ENCODE data around the gene MED13L. TPM values are rescaled to one million over a fixed set of nuclear protein-coding genes. Genes with fewer than 3 reads are reported as not detected.
"Not testable (repeated sequence)": the region's sequence is repeated elsewhere in the genome, so short reads cannot be mapped to it uniquely, and the experiment has no call there.

Gene MED13L
- polyA plus RNA-seq, 4 donors, result 9.8 to 74.0 (median 14.3) TPM

DNA sequence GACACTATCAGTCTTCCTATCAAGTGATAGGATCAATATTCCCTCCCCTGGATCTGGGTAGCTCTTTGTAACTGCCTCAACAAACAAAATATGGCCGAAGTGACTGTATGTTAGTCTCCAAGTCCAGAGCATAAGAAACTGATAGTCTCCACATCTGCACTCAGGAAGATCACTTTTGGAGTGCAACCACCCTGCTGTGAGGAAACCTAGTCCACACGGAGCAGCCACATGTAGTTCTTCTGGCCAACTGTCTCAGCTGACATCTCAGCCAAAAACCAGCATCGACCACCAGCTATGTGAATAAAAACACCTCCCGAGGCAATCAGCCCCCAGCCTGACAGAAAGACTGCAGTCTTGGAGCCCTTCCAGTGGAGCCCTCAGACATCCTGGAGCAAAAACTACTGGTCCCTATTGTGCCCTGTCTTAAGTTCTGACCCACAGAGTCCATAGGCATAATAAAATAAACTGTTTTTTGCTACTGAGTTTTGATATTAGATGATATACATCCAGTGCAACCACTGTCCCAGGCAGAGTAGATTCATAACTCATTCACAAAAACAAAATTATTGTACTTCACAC lies 143.8 kb downstream of the MED13L start:
- WGBS, 3 donors, result 53 to 76% (median 74%) methylated on average over 4 of the region's 4 CpGs
- Histone ChIP-seq H3K36me3 (ENCODE audit: control insufficient read depth in 3 of 3, insufficient read depth in 2 of 3, low read depth in 1 of 3, low read length in 3 of 3) (no peaks in the 10 kb centered on the region), H3K27ac (ENCODE audit: low read depth in 1 of 3, low read length in 2 of 3) (no peak overlapping the region), H3K4me1 (ENCODE audit: control insufficient read depth in 3 of 3, insufficient read depth in 2 of 3, low read depth in 1 of 3, low read length in 2 of 3) (peaks cover 0 to 3% (median 2%) of the 10 kb centered on the region in 3 donors), H3K27me3 (ENCODE audit: control insufficient read depth in 3 of 3, insufficient read depth in 3 of 3, low read length in 3 of 3) (no peaks in the 10 kb centered on the region), H3K9me3 (ENCODE audit: control insufficient read depth in 2 of 2, insufficient read depth in 1 of 2, low read depth in 1 of 2, low read length in 1 of 2) (no peaks in the 10 kb centered on the region), H3K4me3 (ENCODE audit: low read depth in 1 of 3, low read length in 3 of 3) (no peak overlapping the region)
- FAIRE-seq (no peak), DNase-seq (no peak)

GRCh38 chr12:116133149-116133548 lies 144.3 kb downstream of the MED13L start:
- H3K36me3 ChIP-seq (ENCODE audit: control insufficient read depth in 3 of 3, insufficient read depth in 2 of 3, low read depth in 1 of 3, low read length in 3 of 3), result no peaks in the 10 kb centered on the region
- H3K9me3 ChIP-seq (ENCODE audit: control insufficient read depth in 2 of 2, insufficient read depth in 1 of 2, low read depth in 1 of 2, low read length in 1 of 2), result no peaks in the 10 kb centered on the region
- FAIRE-seq (no peak), DNase-seq (no peak)
- peaks cover 0 to 3% (median 2%) of the 10 kb centered on the region in 3 donors for H3K4me1 ChIP-seq (ENCODE audit: control insufficient read depth in 3 of 3, insufficient read depth in 2 of 3, low read depth in 1 of 3, low read length in 2 of 3)
- H3K4me3 ChIP-seq (ENCODE audit: low read depth in 1 of 3, low read length in 3 of 3), result no peak overlapping the region
- no peaks in the 10 kb centered on the region for H3K27me3 ChIP-seq (ENCODE audit: control insufficient read depth in 3 of 3, insufficient read depth in 3 of 3, low read length in 3 of 3)
- H3K27ac ChIP-seq (ENCODE audit: low read depth in 1 of 3, low read length in 2 of 3), result no peak overlapping the region
- WGBS, 3 donors, result 68 to 81% (median 69%) methylated on average over 2 of the region's 2 CpGs

- not testable (repeated sequence) for H3K27me3 ChIP-seq (ENCODE audit: control insufficient read depth in 3 of 3, insufficient read depth in 3 of 3, low read length in 3 of 3); DNase-seq; H3K27ac ChIP-seq (ENCODE audit: low read depth in 1 of 3, low read length in 2 of 3); H3K4me3 ChIP-seq (ENCODE audit: low read depth in 1 of 3, low read length in 3 of 3); H3K36me3 ChIP-seq (ENCODE audit: control insufficient read depth in 3 of 3, insufficient read depth in 2 of 3, low read depth in 1 of 3, low read length in 3 of 3); FAIRE-seq; H3K4me1 ChIP-seq (ENCODE audit: control insufficient read depth in 3 of 3, insufficient read depth in 2 of 3, low read depth in 1 of 3, low read length in 2 of 3); H3K9me3 ChIP-seq (ENCODE audit: control insufficient read depth in 2 of 2, insufficient read depth in 1 of 2, low read depth in 1 of 2, low read length in 1 of 2)
- 96 to 98% (median 96%) methylated on average over 10 of the region's 10 CpGs for WGBS, 3 donors
These were observed 145.5 kb downstream of the MED13L start for GRCh38 chr12:116131987-116132386.

GRCh38 chr12:116131176-116131575 lies 146.3 kb downstream of the MED13L start:
- H3K4me1 ChIP-seq (ENCODE audit: control insufficient read depth in 3 of 3, insufficient read depth in 2 of 3, low read depth in 1 of 3, low read length in 2 of 3), result peaks cover 0 to 3% (median 3%) of the 10 kb centered on the region in 3 donors
- 88 to 92% (median 88%) methylated on average over 3 of the region's 3 CpGs for WGBS, 3 donors

GRCh38 chr12:116130431-116130830 lies 147.1 kb downstream of the MED13L start:
- peaks cover 0 to 5% (median 3%) of the 10 kb centered on the region in 3 donors for H3K4me1 ChIP-seq (ENCODE audit: control insufficient read depth in 3 of 3, insufficient read depth in 2 of 3, low read depth in 1 of 3, low read length in 2 of 3)
- no peak for DNase-seq
- FAIRE-seq, result no peak
- no peak overlapping the region for H3K27ac ChIP-seq (ENCODE audit: low read depth in 1 of 3, low read length in 2 of 3)
- no peak overlapping the region for H3K4me3 ChIP-seq (ENCODE audit: low read depth in 1 of 3, low read length in 3 of 3)
- WGBS, 3 donors, result 49 to 94% (median 76%) methylated on average over 1 of the region's 1 CpG
- H3K27me3 ChIP-seq (ENCODE audit: control insufficient read depth in 3 of 3, insufficient read depth in 3 of 3, low read length in 3 of 3), result no peaks in the 10 kb centered on the region
- H3K36me3 ChIP-seq (ENCODE audit: control insufficient read depth in 3 of 3, insufficient read depth in 2 of 3, low read depth in 1 of 3, low read length in 3 of 3), result no peaks in the 10 kb centered on the region
- H3K9me3 ChIP-seq (ENCODE audit: control insufficient read depth in 2 of 2, insufficient read depth in 1 of 2, low read depth in 1 of 2, low read length in 1 of 2), result no peaks in the 10 kb centered on the region

More at GRCh38 chr12:116131176-116131575, 146.3 kb downstream of the MED13L start:
- Histone ChIP-seq H3K27me3 (ENCODE audit: control insufficient read depth in 3 of 3, insufficient read depth in 3 of 3, low read length in 3 of 3) (no peaks in the 10 kb centered on the region), H3K4me3 (ENCODE audit: low read depth in 1 of 3, low read length in 3 of 3) (no peak overlapping the region), H3K36me3 (ENCODE audit: control insufficient read depth in 3 of 3, insufficient read depth in 2 of 3, low read depth in 1 of 3, low read length in 3 of 3) (no peaks in the 10 kb centered on the region), H3K9me3 (ENCODE audit: control insufficient read depth in 2 of 2, insufficient read depth in 1 of 2, low read depth in 1 of 2, low read length in 1 of 2) (no peaks in the 10 kb centered on the region), H3K27ac (ENCODE audit: low read depth in 1 of 3, low read length in 2 of 3) (no peak overlapping the region)
- FAIRE-seq (no peak), DNase-seq (no peak)

DNA sequence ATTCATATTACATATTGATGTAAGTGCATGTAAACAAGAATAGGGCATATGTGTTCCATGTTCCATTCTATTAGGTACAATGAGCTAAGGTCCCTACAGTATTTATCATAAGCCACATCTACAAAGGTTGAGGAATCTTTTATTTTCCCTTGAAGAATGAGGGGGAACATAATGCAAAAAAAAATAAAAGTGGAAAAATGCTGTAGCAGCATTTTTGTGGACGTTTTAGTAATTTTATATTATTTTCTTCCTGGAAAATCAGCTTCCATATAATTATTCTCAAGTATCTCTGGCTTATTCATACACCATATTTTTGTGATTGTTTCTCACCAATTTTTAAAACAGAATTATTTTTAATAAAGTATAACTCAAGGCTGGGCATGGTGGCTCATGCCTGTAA lies 148.7 kb downstream of the MED13L start:
- H3K36me3 ChIP-seq (ENCODE audit: control insufficient read depth in 3 of 3, insufficient read depth in 2 of 3, low read depth in 1 of 3, low read length in 3 of 3), result no peaks in the 10 kb centered on the region
- no peak for DNase-seq
- WGBS, 3 donors, result 63 to 86% (median 81%) methylated on average over 1 of the region's 1 CpG
- no peak overlapping the region for H3K27ac ChIP-seq (ENCODE audit: low read depth in 1 of 3, low read length in 2 of 3)
- no peaks in the 10 kb centered on the region for H3K9me3 ChIP-seq (ENCODE audit: control insufficient read depth in 2 of 2, insufficient read depth in 1 of 2, low read depth in 1 of 2, low read length in 1 of 2)
- peaks cover 0 to 5% (median 2%) of the 10 kb centered on the region in 3 donors for H3K4me1 ChIP-seq (ENCODE audit: control insufficient read depth in 3 of 3, insufficient read depth in 2 of 3, low read depth in 1 of 3, low read length in 2 of 3)
- no peak overlapping the region for H3K4me3 ChIP-seq (ENCODE audit: low read depth in 1 of 3, low read length in 3 of 3)
- no peaks in the 10 kb centered on the region for H3K27me3 ChIP-seq (ENCODE audit: control insufficient read depth in 3 of 3, insufficient read depth in 3 of 3, low read length in 3 of 3)
- FAIRE-seq, result no peak

GRCh38 chr12:116127859-116128258 lies 149.6 kb downstream of the MED13L start:
- no peak overlapping the region for H3K4me3 ChIP-seq (ENCODE audit: low read depth in 1 of 3, low read length in 3 of 3)
- WGBS, 3 donors, result 85 to 94% (median 89%) methylated on average over 2 of the region's 2 CpGs
- DNase-seq, result no peak
- H3K4me1 ChIP-seq (ENCODE audit: control insufficient read depth in 3 of 3, insufficient read depth in 2 of 3, low read depth in 1 of 3, low read length in 2 of 3), result peaks cover 0 to 5% (median 5%) of the 10 kb centered on the region in 3 donors
- no peaks in the 10 kb centered on the region for H3K9me3 ChIP-seq (ENCODE audit: control insufficient read depth in 2 of 2, insufficient read depth in 1 of 2, low read depth in 1 of 2, low read length in 1 of 2)
- H3K27ac ChIP-seq (ENCODE audit: low read depth in 1 of 3, low read length in 2 of 3), result no peak overlapping the region
- H3K27me3 ChIP-seq (ENCODE audit: control insufficient read depth in 3 of 3, insufficient read depth in 3 of 3, low read length in 3 of 3), result no peaks in the 10 kb centered on the region
- no peak for FAIRE-seq
- H3K36me3 ChIP-seq (ENCODE audit: control insufficient read depth in 3 of 3, insufficient read depth in 2 of 3, low read depth in 1 of 3, low read length in 3 of 3), result no peaks in the 10 kb centered on the region

DNA sequence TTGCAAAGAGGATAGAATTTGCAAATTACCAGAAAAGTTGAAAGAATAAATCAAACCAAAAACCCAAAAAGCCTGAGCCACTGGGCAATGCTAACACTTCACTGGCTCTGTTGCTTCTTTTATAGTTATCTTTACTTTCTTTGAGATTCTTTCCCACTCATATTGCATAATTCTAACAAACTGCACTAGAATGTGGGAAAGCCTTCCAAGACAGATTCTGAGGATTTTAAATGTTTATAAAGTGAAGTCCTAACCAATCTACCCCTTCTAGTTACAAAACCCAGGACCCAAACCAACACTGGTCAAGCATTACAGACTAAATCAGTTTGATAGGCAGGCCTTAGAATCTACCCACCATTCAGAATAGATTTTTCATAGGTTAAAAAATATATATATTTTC lies 150.9 kb downstream of the MED13L start:
- no peaks in the 10 kb centered on the region for H3K9me3 ChIP-seq (ENCODE audit: control insufficient read depth in 2 of 2, insufficient read depth in 1 of 2, low read depth in 1 of 2, low read length in 1 of 2)
- H3K27me3 ChIP-seq (ENCODE audit: control insufficient read depth in 3 of 3, insufficient read depth in 3 of 3, low read length in 3 of 3), result no peaks in the 10 kb centered on the region
- no peak for DNase-seq
- no peaks in the 10 kb centered on the region for H3K36me3 ChIP-seq (ENCODE audit: control insufficient read depth in 3 of 3, insufficient read depth in 2 of 3, low read depth in 1 of 3, low read length in 3 of 3)
- H3K4me1 ChIP-seq (ENCODE audit: control insufficient read depth in 3 of 3, insufficient read depth in 2 of 3, low read depth in 1 of 3, low read length in 2 of 3), result peaks cover 0 to 5% (median 5%) of the 10 kb centered on the region in 3 donors
- H3K4me3 ChIP-seq (ENCODE audit: low read depth in 1 of 3, low read length in 3 of 3), result no peak overlapping the region
- FAIRE-seq, result no peak
- no peak overlapping the region for H3K27ac ChIP-seq (ENCODE audit: low read depth in 1 of 3, low read length in 2 of 3)

GRCh38 chr12:116125956-116126566 lies 151.4 kb downstream of the MED13L start:
- no peak overlapping the region for H3K27ac ChIP-seq (ENCODE audit: low read depth in 1 of 3, low read length in 2 of 3)
- H3K36me3 ChIP-seq (ENCODE audit: control insufficient read depth in 3 of 3, insufficient read depth in 2 of 3, low read depth in 1 of 3, low read length in 3 of 3), result no peaks in the 10 kb centered on the region
- H3K27me3 ChIP-seq (ENCODE audit: control insufficient read depth in 3 of 3, insufficient read depth in 3 of 3, low read length in 3 of 3), result no peaks in the 10 kb centered on the region
- H3K9me3 ChIP-seq (ENCODE audit: control insufficient read depth in 2 of 2, insufficient read depth in 1 of 2, low read depth in 1 of 2, low read length in 1 of 2), result no peaks in the 10 kb centered on the region
- peaks cover 0 to 5% (median 5%) of the 10 kb centered on the region in 3 donors for H3K4me1 ChIP-seq (ENCODE audit: control insufficient read depth in 3 of 3, insufficient read depth in 2 of 3, low read depth in 1 of 3, low read length in 2 of 3)
- WGBS, 3 donors, result 84 to 92% (median 85%) methylated on average over 4 of the region's 4 CpGs
- H3K4me3 ChIP-seq (ENCODE audit: low read depth in 1 of 3, low read length in 3 of 3), result no peak overlapping the region
- DNase-seq (no peak), FAIRE-seq (no peak)

All from small intestine (tissue), 7 donors.